ENCODE results near the gene AIFM2.

- TF ChIP-seq CTCF (IDR thresholded peaks at IDR 0.05; ENCODE audit: low read depth, low read length) (no peak), EZH2phosphoT487 (IDR thresholded peaks at IDR 0.05; ENCODE audit: low read depth) (no peak)
Measured at GRCh38 chr10:70088308-70088698, 44.3 kb downstream of the AIFM2 start.
